ENCODE results near the gene HECW1.
"Not testable (repeated sequence)": the region's sequence is repeated elsewhere in the genome, so short reads cannot be mapped to it uniquely, and the experiment has no call there.

Gene HECW1

DNA sequence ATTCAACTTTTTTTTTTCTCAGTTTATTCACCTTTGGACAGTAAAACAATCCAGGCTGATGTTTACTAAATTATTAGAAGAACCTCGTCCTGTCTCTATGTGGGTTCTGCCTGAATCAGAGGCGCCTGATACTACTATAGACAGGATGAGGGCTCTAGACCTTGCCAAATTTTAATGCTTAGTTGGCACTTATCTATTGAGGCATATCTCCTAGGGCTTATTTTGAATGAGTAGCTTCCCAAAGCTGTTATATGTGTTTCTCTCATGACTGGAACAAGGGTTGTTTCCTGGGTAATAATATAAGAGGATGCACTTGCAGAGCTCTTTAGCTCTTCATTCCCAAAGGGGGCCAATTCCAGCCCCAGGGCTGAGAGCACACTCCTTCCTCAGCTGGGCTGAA lies 23.6 kb downstream of the HECW1 start:
- no peak overlapping the region for H3K27ac ChIP-seq
- TF ChIP-seq, protein P1, sequence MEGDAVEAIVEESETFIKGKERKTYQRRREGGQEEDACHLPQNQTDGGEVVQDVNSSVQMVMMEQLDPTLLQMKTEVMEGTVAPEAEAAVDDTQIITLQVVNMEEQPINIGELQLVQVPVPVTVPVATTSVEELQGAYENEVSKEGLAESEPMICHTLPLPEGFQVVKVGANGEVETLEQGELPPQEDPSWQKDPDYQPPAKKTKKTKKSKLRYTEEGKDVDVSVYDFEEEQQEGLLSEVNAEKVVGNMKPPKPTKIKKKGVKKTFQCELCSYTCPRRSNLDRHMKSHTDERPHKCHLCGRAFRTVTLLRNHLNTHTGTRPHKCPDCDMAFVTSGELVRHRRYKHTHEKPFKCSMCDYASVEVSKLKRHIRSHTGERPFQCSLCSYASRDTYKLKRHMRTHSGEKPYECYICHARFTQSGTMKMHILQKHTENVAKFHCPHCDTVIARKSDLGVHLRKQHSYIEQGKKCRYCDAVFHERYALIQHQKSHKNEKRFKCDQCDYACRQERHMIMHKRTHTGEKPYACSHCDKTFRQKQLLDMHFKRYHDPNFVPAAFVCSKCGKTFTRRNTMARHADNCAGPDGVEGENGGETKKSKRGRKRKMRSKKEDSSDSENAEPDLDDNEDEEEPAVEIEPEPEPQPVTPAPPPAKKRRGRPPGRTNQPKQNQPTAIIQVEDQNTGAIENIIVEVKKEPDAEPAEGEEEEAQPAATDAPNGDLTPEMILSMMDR (IDR thresholded peaks at IDR 0.05; ENCODE audit: low read depth, low read length): no peak
- H3K9me3 ChIP-seq (ENCODE audit: severe bottlenecking): no peaks in the 10 kb centered on the region
- DNase-seq: no peak
- H3K36me3 ChIP-seq: no peaks in the 10 kb centered on the region
- H3K4me3 ChIP-seq (ENCODE audit: low read depth, low read length): no peak overlapping the region
- H3K27me3 ChIP-seq (ENCODE audit: insufficient read depth, low read depth, severe bottlenecking): peaks cover 2% of the 10 kb centered on the region

DNA sequence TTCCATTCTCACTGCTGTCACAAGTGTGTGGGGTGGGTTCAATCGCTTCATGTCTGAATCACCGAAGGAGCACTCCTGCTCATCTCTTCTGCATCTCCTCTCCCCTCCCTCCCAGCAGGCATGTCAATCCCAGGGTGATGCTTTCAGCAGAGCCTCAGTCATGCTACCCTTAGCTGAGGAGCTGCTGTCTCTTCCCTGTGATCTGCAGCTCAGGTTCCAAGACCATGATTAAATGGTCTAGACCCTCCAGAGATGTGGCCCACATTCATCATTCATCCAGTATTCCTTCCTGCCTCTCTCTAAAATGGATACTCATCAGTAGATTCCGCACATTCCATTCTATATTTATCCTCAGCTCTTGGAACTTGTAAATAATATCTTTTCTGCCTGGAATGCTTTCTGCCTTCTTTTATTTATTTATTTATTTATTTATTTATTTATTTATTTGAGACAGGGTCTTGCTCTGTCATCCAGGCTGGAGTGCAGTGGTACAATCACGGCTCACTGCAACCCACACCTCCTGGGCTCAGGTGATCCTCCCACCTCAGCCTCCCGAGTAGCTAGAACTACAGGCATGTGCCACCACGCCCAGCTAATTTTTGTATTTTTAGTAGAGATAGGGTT lies 24.8 kb downstream of the HECW1 start:
- H3K4me3 ChIP-seq (ENCODE audit: low read depth, low read length); H3K9me3 ChIP-seq (ENCODE audit: severe bottlenecking); H3K36me3 ChIP-seq; H3K27me3 ChIP-seq (ENCODE audit: insufficient read depth, low read depth, severe bottlenecking); H3K27ac ChIP-seq; DNase-seq: not testable (repeated sequence)

DNA sequence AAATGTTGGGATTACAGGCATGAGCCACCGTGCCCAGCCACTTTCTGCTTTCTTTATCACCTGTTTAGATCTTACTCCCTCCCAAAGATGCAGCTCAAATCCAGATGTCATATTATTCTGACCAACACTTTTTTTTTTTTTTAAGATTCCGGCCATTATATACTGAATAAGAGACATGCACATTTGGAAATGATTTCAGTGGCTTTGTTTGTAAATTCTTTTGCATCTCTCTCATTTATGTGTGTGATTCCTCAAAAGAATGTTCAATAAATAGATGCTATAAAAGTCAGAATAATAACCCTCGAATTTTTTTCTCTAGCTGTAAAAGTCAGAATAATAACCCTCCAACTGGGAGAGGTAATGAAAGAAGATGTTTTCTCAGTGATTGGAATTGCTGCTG lies 25.4 kb downstream of the HECW1 start:
- DNase-seq: no peak
- no peaks in the 10 kb centered on the region for H3K9me3 ChIP-seq (ENCODE audit: severe bottlenecking)
- TF ChIP-seq, protein P1 (IDR thresholded peaks at IDR 0.05; ENCODE audit: low read depth, low read length): no peak
- peaks cover 2% of the 10 kb centered on the region for H3K27me3 ChIP-seq (ENCODE audit: insufficient read depth, low read depth, severe bottlenecking)
- H3K36me3 ChIP-seq: no peaks in the 10 kb centered on the region
- no peak overlapping the region for H3K4me3 ChIP-seq (ENCODE audit: low read depth, low read length)
- H3K27ac ChIP-seq: no peak overlapping the region

DNA sequence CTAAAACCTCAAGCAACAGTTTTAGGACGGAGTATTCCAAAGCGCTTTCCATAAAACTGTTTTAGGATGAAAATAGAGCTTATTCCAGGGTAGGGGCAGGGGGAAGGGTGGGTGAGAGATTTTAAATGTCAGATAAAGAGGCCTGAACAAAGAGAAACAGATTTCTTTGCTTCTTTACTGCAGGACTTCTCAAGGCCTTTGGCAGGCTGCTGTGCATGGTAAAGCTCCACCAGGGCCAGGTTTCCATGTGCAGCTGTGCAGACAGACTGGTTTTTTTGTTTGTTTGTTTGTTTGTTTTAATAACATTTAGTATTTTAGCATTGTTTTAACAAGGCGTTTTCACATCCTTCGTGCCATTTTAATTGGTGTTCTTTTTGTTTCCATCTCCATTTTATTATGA lies 26.3 kb downstream of the HECW1 start:
- no peak for DNase-seq

DNA sequence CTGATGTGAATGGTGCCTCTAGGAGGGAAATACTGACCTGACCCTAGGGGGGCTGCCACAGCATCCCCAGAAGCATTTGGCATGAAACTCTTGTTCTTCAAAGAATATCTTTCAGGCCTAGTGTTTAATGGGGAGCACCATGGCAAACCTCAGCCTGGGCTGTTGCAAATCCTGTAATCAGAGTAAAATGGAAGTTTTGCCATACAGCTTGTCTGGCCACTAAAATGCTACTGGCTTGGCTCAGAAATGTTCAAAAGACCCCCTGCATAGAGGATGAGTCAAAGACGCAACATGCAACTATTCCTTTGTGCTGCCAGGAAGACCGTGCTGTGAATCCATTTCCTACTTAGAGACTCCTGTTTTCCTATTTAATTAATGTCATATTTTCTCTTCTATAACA lies 26.7 kb downstream of the HECW1 start:
- TF ChIP-seq, protein P1 (IDR thresholded peaks at IDR 0.05; ENCODE audit: low read depth, low read length): no peak
- H3K27me3 ChIP-seq (ENCODE audit: insufficient read depth, low read depth, severe bottlenecking): peaks cover 2% of the 10 kb centered on the region
- no peaks in the 10 kb centered on the region for H3K9me3 ChIP-seq (ENCODE audit: severe bottlenecking)
- no peaks in the 10 kb centered on the region for H3K36me3 ChIP-seq
- H3K4me3 ChIP-seq (ENCODE audit: low read depth, low read length): no peak overlapping the region
- no peak for DNase-seq
- no peak overlapping the region for H3K27ac ChIP-seq

More for the DNA sequence above, 26.3 kb downstream of the HECW1 start:
- H3K36me3 ChIP-seq: no peaks in the 10 kb centered on the region
- H3K4me3 ChIP-seq (ENCODE audit: low read depth, low read length): no peak overlapping the region
- H3K27me3 ChIP-seq (ENCODE audit: insufficient read depth, low read depth, severe bottlenecking): peaks cover 2% of the 10 kb centered on the region
- H3K9me3 ChIP-seq (ENCODE audit: severe bottlenecking): no peaks in the 10 kb centered on the region
- no peak overlapping the region for H3K27ac ChIP-seq
- TF ChIP-seq, protein P1 (IDR thresholded peaks at IDR 0.05; ENCODE audit: low read depth, low read length): no peak

DNA sequence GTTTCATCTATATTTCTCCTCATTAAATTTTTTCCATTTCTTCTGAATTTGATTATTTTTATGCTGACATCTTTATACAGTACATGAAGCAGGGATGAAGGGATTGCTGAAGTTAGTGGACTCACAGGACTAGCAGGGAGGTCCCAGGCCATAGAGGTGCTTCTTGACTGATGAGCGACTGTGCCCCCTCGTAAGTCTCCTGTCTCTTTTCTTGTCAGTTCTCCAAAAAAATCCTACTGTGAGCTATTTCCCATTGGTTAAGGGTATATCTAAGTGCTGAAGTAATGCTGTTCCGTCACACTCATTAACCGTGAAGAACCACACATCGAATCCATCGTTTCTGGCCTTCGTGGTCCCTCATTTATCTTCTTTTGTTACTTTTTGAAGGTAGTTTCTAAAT lies 27.7 kb downstream of the HECW1 start:
- no peak for DNase-seq
- TF ChIP-seq, protein P1 (IDR thresholded peaks at IDR 0.05; ENCODE audit: low read depth, low read length): no peak
- H3K27me3 ChIP-seq (ENCODE audit: insufficient read depth, low read depth, severe bottlenecking): peaks cover 2% of the 10 kb centered on the region
- H3K4me3 ChIP-seq (ENCODE audit: low read depth, low read length): no peak overlapping the region
- no peaks in the 10 kb centered on the region for H3K36me3 ChIP-seq
- no peak overlapping the region for H3K27ac ChIP-seq
- H3K9me3 ChIP-seq (ENCODE audit: severe bottlenecking): no peaks in the 10 kb centered on the region
